NCI-H524 treated with DMSO at 0.1 percent for 48 hours (cell line): Measurements from ENCODE around the gene EIF5A2.
"Not testable (repeated sequence)": the region's sequence is repeated elsewhere in the genome, so short reads cannot be mapped to it uniquely, and the experiment has no call there.

Source experiments
- DNase-seq: peaks from one replicate; lab custom pipeline; 2025; lab: John Stamatoyannopoulos, UW

Gene EIF5A2

DNA sequence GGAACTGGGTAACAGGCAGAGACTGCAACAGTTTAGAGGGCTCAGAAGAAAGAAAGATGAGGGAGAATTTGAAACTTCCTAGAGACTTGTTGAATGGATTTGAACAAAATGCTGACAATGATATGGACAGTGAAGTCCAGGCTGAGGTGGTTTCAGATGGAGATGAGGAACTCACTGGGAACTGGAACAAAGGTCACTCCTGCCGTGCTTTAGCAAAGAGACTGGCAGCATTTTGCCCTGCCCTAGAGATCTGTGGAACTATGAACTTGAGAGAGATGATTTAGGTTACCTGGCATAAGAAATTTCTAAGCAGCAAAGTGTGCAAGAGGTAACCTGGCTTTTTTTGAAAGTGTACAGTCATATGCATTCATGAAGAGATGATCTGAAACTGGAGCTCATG lies 11.7 kb downstream of the EIF5A2 start:
- no peak for DNase-seq

DNA sequence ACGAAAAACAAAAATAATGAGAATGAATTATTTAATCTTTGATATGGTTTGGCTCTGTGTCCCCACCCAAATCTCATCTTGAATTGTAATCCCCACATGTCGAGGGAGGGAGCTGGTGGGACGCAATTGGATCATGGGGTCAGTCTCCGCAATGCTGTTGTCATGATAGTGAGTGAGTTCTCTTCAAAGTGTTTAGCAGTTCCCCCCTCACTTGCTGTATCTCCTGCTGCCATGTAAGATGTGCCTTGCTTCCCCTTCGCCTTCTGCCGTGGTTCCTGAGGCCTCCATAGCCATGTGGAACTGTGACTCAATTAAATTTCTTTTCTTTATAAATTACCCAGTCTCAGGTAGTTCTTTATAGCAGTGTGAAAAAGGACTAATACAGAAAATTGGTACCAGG lies 12.1 kb downstream of the EIF5A2 start:
- DNase-seq, result not testable (repeated sequence)

DNA sequence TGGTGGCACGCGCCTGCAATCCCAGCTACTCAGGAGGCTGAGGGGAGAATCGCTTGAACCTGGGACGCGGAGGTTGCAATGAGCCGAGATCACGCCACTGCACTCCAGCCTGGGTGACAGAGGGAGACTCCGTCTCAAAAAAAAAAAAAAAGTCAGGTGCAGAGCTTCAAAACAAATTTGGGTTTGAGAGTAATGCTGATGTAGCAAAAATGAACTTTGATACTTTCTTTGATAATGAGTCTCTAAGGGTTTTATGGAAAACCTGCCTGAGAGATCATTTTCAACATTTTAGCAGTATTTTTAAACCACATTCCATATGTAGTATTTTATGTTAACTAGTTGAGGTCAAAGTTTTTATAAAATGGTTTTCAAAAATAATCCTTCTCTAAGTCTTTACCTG lies 14.5 kb downstream of the EIF5A2 start:
- no peak for DNase-seq

DNA sequence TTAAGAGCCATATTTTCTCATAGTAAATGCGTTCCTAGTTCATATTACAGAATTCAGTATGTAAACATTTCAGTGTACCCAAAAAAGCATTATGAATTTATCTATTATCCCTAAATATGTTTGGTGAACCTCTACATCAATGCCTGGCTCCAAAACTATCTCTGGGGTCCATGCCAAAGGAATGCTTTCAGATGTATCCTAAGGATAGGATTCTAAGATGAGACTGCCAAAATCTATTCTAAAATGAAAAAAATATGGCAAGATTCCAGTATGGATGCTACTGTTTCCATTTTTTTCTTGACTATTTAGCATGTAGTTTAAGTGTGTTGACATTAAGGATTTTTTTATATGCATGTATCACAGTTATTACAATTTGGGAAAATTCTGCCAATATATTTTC lies 18.8 kb downstream of the EIF5A2 start:
- no peak for DNase-seq

DNA sequence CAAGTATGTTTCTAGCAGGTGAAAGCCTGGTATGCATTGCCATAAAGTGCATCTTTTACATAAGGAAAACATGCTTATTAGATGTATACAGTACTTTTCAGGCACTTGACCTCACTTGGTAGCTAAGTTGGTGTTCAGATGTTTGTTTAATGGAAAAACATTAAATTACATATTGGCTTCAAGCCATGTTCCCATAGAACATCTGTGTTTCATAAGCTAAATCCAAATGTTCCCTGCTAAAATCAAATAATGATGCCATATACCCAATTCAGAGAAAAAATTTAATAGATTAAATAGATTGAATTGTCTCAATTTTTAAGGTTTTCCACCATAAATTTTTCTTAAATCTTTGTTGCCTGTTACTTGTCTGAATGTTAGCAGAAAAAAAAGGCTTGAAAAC lies 19.3 kb downstream of the EIF5A2 start:
- DNase-seq, result no peak

DNA sequence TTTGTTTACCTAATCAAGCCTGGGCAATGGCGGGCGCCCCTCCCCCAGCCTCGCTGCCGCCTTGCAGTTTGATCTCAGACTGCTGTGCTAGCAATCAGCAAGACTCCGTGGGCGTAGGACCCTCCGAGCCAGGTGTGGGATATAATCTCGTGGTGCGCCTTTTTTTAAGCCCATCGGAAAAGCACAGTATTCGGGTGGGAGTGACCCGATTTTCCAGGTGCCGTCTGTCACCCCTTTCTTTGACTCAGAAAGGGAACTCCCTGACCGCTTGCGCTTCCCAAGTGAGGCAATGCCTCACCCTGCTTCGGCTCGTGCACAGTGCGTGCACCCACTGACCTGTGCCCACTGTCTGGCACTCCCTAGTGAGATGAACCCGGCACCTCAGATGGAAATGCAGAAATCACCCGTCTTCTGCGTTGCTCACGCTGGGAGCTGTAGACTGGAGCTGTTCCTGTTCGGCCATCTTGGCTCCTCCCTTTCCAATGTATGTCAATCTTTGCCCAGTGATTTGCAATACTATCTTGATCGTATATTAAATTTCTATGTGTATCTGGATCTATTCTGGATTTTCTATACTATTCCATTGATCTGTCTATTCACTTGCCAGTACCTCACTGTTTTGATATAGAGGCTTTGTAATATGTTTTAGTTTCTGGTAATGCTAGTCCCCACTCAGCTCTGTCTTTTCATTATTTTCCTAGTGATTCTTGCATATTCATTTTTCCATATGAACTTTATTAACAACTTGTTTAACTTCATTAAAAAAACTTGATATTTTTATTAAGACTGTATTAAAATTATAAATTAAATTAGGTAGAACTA lies 24.1 kb downstream of the EIF5A2 start:
- DNase-seq, result not testable (repeated sequence)

DNA sequence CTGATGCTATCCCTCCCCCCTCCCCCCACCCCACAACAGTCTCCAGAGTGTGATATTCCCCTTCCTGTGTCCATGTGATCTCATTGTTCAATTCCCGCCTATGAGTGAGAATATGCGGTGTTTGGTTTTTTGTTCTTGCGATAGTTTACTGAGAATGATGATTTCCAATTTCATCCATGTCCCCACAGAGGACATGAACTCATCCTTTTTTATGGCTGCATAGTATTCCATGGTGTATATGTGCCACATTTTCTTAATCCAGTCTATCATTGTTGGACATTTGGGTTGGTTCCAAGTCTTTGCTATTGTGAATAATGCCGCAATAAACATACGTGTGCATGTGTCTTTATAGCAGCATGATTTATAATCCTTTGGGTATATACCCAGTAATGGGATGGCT lies 29.7 kb downstream of the EIF5A2 start:
- DNase-seq, result not testable (repeated sequence)

DNA sequence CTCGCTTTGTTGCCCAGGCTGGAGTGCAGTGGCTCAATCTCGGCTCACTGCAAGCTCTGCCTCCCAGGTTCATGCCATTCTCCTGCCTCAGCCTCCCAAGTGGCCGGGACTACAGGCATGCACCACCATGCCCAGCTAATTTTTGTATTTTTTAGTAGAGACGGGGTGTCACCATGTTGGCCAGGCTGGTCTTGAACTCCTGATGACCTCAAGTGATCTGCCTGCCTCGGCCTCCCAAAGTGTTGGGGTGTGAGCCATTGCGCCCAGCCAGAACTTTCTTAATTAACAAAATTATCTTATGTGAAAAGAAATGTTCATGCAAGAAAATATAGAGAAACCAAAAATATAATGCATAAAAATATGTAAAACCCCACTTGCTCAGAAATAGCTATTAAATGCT lies 31.1 kb downstream of the EIF5A2 start:
- DNase-seq, result not testable (repeated sequence)

DNA sequence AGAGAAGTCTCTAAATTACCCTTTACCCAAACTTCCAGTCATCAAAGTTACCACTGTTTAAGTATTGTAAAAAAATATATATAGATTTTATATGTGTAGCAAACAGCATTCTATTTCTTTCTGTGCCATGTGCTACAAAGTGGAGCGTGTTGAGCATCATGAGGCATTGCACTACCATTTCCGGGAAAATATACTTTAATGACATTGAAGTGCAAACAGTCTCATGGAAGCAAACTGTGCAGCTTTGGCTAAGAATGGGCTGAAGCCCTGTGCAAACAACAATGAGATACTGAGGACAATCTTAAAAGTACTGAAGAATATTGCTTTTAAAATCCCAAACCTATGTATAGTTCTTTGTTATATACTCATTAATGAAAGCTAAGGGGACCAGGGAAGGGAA lies 31.9 kb downstream of the EIF5A2 start:
- DNase-seq, result no peak

DNA sequence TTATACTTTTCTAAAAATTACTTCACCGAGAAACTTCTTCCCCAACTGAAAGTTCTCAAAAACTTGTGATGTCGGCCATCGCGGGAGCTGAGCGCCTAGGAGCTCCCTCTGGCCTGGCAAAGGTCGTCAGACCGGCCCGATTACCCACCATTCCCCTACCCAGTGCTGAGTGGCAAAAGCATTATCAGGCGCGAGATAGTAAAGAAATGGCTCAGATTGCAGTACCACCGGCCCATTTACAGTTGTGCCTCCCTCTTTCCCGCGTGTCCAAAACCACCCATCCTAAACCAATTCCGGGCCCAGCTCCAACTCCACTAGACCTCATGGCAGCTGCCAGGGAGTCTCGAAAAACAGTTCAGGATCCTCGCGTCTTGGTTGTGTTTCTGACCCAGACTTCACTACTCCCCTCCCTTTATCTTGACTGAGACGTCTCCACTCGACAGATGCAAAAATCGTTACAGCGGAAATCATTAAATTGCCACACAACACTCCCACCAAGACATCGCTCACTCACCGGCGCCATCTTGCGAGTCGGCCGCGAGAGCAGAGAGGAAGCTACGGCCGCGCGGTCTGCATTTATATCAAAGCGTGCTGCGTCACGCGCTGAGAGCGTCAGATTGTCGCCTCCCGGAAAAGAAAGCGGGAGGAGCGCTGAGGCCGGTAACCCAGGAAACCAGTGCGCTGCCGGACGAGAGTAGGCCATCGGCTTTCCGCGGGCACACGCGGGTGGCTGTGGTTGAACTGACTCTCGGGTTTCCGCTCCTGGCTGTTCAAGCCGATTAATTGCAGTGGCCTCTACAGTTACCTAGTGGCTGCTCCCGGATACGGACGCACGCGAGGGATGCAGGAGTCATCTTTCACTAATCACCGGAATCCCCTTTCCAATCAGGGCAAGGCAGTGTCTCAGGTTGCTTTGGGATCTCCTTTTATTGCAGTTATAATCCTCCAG lies 38.5 kb downstream of the EIF5A2 start, which contains the start of gene RPL22L1:
TSS of gene RPL22L1 (minus strand) at position 551 of the 949 bp plus-strand sequence. CDS start at position 523, 28 bp downstream.
- DNase-seq, result no peak

DNA sequence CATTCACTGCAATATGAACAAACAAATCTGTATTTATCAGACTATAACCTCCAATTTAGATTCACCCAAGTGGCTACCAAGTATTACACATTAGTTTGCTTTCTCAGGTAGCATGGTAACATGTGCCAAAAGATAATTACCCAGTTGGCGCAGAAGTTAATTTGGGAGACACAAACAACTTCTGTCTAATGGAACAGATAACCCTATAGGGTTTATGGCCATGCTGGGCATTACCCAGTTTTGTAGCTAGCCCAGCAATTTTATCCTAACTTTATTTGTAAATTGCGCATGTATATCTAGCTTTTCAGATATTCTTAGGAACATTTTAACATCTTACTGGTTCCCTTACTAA lies 39.2 kb downstream of the EIF5A2 start:
- DNase-seq, result no peak

DNA sequence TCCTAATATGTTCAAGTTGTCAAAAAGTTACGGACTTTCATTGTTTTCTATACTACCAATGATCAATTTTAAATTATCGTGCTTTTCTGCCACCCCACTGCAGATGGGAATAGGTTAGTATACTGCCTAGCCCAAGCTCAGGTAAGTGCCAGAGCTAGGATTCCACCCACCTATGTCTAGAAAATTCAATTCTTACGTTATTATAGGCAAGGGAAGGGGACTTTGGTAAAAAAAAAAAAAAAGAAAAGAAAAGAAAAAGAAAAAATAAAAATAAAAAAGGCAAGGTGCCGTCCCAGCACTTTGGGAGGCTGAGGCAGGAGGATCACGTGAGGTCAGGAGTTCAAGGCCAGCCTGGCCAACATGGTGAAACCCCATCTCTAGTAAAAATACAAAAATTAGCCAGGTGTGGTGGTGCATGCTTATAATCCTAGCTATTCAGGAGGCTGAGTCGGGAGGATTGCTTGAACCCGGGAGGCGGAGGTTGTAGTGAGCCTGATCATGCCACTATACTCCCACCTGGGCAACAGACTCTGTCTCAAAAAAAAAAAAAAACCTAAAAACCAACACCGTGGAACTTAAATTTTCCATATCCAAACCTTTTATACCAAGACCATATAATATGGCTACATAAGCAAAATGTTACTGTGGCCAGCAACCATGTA lies 39.7 kb downstream of the EIF5A2 start:
- DNase-seq, result no peak

DNA sequence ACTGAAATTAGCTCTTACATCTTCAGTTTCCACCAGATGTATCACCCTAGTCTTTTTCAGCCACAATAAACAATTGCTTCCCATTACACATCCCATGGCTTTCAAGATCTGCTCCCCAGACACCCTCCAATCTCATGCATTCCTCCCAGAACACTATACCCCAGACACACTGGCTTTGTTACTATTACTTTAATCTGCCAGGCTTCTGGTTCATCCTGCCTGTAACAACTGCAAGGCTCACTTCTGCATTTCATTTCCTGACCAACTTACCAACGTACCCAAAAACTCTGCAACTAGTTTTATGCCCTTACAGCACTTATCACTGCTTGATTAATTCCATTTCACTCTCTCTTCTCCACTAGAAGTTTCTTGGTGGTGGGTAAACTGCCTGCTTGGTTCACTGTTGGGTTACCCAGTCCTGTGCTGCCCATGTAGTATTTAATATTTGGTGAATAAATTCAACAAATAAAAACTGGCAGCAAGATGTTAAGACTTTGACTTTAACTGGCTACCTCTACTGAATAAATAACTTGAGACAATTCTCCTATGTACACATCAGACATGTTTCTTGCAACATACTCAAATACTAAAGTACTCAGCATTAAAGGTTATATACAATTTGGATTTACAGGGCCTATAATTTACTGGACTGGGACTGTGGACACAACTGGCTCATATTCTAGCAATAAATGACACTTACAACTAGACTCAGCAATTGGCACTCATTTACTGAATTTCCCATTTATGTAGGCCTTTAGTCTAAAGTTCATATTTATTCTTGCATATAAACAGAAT lies 41.1 kb downstream of the EIF5A2 start:
- DNase-seq, result no peak

DNA sequence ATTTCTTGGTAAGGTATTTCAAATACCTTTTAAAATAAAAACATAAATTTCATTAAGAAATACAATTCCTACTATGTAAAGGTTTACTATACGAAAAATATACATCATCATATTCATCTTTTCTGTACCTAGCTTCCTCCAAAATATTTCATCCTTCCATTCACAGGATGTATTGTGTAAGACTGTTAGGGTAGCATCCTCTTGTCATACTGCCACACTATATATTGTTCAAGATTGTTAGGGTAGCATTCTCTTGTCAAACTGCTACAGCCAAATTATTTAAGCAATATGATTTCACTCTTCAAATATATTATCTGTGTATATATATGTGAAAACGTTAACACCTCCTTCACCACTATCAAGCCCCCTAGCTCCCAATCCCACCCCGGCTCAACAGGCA lies 41.9 kb downstream of the EIF5A2 start:
- no peak for DNase-seq

DNA sequence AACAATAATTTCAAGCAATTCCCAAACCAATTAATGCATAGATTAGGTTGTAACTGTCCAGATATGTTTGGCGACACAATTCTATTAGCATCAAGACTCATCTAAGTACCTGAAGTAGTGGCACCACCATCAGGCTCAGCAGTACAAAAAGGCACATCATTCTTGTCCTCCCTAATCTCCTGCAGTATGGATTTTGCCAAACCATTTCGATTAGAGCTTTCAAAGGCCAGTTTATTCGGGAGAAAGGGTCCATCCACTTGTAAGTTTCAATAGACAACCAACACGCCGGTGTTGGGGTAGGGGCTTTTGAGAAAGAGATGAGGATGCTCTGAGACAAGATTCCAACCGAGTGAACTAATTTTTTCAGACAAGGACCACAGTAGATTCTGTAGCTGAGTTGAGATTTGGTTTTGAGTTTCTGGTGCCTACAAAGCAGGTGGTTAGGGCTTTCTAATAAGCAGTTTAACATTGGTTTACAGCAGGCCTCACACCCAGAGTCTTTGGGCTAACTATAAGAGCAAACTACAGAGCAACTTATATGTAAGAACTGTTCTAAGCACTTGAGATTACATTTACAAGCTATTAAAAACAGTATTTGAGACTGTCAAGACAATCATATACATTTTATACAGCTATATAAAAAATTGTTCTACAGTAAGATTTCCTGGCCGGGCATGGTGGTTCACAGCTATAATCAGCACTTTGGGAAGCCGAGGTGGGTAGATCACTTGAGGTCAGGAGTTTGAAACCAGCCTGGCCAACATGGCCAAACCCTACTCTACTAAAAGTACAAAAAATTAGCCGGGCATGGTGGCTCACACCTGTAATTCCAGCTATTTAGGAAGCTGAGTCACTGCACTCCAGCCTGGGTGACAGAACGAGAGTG lies 43.0 kb downstream of the EIF5A2 start:
- no peak for DNase-seq

DNA sequence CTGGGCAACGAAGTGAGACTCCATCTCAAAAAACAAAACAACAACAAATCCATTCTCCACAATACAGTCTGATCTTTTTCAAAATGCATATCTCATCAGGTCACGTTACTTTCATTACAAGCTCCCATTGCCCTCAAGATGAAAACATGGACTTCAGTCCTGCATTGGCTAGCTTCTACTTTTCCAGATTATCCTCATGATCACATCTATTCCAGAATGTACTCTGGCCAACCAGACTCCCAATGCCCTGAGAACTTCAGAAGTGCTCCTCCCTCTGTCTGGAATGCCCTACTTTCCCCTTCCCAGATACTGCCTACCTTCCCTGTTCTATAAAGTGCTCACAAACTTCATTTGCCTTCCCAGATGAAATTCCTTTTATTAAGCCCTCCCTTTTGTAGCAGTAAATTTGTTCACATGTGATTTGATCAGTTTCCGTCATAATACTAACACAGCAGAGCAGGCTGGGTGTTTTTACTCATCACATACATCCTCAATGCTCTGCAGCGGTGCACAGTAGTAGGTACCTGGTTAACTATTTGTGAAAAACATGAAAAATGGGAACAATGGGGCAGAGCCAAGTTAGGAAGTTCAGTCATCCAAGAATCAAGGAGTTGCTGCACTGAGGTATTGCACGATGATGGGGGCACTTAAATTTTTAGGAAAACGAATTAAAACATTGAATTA lies 43.8 kb downstream of the EIF5A2 start:
- no peak for DNase-seq

DNA sequence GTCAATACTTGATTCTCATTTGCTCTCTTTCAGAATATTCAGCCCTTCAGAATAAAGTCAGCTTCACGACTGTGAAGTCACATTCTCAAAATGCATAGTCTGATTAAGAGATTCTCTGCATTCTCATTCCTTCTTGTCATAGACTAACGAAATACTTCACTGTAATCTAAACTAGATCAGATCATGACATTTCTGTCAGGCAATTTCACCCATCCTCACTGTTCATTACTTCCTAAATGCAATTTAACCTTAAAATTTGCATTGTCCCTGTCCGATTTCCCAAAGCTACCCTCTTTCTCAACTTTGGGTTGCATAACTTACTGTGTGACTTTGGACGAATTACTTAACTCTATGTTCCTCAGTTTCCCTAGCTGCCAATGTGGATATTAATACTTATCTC lies 44.6 kb downstream of the EIF5A2 start:
- no peak for DNase-seq

DNA sequence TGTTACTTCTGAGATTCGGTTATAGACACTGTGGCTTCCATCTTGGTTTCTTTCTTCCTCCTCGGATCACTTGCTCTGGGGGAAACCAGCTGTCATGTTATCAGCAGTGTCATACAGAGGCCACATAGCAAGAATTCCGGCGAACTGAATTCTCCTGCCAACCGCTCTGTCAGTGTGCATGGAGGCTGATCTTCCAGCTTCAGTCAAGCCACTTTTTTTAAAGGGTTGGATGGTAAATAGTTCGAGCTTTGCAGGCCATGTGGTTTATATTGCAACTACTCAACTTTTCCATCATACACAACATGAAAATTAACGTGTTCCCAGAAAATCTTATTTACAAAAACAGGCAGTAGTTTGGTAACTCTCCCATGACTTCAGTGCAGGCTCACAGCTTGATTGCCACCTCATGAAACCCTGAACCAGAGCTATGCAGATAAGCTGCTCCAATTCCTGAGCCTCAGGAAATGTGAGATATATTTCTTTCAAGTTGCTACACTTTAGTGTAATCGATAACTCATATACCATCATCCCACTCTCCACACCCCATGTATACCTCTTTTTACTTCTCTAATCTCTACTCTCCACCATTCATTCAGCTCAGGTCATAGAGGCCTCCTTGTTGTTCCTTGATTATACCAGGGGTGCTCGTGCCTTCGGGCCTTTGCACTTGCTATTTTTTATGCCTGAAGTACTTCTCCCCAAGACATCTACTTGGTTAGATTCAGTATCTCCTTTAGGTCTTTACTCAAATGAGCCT lies 45.6 kb downstream of the EIF5A2 start:
- DNase-seq, result no peak

DNA sequence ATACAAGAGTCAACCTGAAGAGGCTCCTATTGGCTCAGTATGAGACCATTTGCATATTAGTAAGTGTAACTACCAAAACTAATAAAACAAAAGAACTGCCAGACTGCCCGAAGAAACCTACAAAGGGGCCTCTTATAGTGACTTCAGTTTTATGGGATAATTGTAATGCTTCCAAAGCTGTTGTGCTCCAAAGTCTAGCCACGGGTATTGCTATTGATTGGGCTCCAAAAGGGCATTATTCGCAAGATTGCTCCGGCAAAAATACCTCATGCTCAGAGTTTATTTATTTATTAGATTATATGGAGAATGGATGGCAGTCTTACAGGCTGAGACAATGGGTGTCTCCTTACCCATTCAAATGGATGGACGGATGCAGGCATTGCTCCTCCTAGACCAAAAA lies 49.8 kb downstream of the EIF5A2 start:
- DNase-seq, result no peak
